Tibial artery (tissue), 4 donors: ENCODE measurements around the gene PDLIM1.
A peak's percentile ranks its signal among the peaks of the same experiment; 100 is the strongest.

Source experiments
- DNase-seq, 2 donors: peaks; one replicate each; pipeline ENCODE4 v3.0.0-alpha.2; 2019
- H3K27ac ChIP-seq, 2 donors: fragments of 200-600 bp; sonication (generic) in 1 of 2; 1 replicate in 1 of 2; 2 replicates in 1 of 2; pipeline ENCODE4 v1.5.1; 2018 to 2019; ENCODE audit warnings: mild to moderate bottlenecking in 1 of 2
- H3K27me3 ChIP-seq, 2 donors: fragments of 200-600 bp; sonication (generic) in 1 of 2; one replicate each; pipeline versions ENCODE4 v1.5.1 to v1.6.0; 2016 to 2019
- H3K36me3 ChIP-seq, 3 donors: fragments of 200-600 bp; sonication (generic) in 2 of 3; one replicate each; pipeline ENCODE4 v1.5.1; 2016 to 2019; ENCODE audit warnings: mild to moderate bottlenecking in 2 of 3
- H3K4me1 ChIP-seq, 4 donors: fragments of 200-600 bp; sonication (generic) in 2 of 4; 1 replicate in 3 of 4; 2 replicates in 1 of 4; pipeline ENCODE4 v1.5.1; 2016 to 2019
- H3K4me3 ChIP-seq, 2 donors: fragments of 200-600 bp; sonication (generic) in 1 of 2; 1 replicate in 1 of 2; 2 replicates in 1 of 2; pipeline ENCODE4 v1.5.1; 2018 to 2019; ENCODE audit warnings: mild to moderate bottlenecking in 2 of 2
- H3K9me3 ChIP-seq, 3 donors: fragments of 200-600 bp; sonication (generic) in 1 of 3; one replicate each; pipeline ENCODE4 v1.5.1; 2016 to 2019
- CTCF ChIP-seq, 2 experiments: fragments of 200-600 bp in 1 of 2; fragments of 450-650 bp in 1 of 2; IDR thresholded peaks; one replicate each; pipeline ENCODE4 v1.5.1; 2017 to 2019; ENCODE audit warnings: antibody characterized with exemption in 2 of 2, mild to moderate bottlenecking in 1 of 2, moderate library complexity in 1 of 2
- intact Hi-C: fragments of 100-400 bp; cut with DNase I; formaldehyde crosslinking; loops from one replicate; pipeline ENCODE4 v1.15.0; 2023; ENCODE audit warnings: low total_unique reads

The PDLIM1 gene

GRCh38 chr10:95324436-95325268 lies 33.8 kb upstream of the PDLIM1 start:
- Histone ChIP-seq H3K4me1 (peaks cover 0 to 12% (median 4%) of the 10 kb centered on the region in 4 donors), H3K27me3 (no peaks in the 10 kb centered on the region), H3K27ac (no peak overlapping the region), H3K9me3 (no peaks in the 10 kb centered on the region), H3K4me3 (no peak overlapping the region), H3K36me3 (peaks cover 66 to 97% (median 87%) of the 10 kb centered on the region in 3 donors)
- no peak for DNase-seq
- TF ChIP-seq CTCF (IDR thresholded peaks at IDR 0.05) = no peak
- intact Hi-C loops = no loop called here

GRCh38 chr10:95321554-95322301 lies 30.9 kb upstream of the PDLIM1 start:
- H3K4me1 ChIP-seq = peaks cover 0 to 6% (median 1%) of the 10 kb centered on the region in 4 donors
- no peak overlapping the region for H3K4me3 ChIP-seq
- no peaks in the 10 kb centered on the region for H3K27me3 ChIP-seq
- intact Hi-C loops = no loop called here
- no peak for DNase-seq
- H3K9me3 ChIP-seq = no peaks in the 10 kb centered on the region
- TF ChIP-seq CTCF (IDR thresholded peaks at IDR 0.05) = no peak
- H3K27ac ChIP-seq = no peak overlapping the region
- H3K36me3 ChIP-seq = peaks cover 66 to 99% (median 93%) of the 10 kb centered on the region in 3 donors

- H3K4me1 ChIP-seq = peaks cover 0 to 27% (median 4%) of the 10 kb centered on the region in 4 donors
- H3K9me3 ChIP-seq = no peaks in the 10 kb centered on the region
- no peaks in the 10 kb centered on the region for H3K27me3 ChIP-seq
- H3K27ac ChIP-seq = no peak overlapping the region
- intact Hi-C loops = no loop called here
- TF ChIP-seq CTCF (IDR thresholded peaks at IDR 0.05) = no peak
- peaks cover 85 to 99% (median 97%) of the 10 kb centered on the region in 3 donors for H3K36me3 ChIP-seq
- DNase-seq = no peak
- H3K4me3 ChIP-seq = no peak overlapping the region
Measured at GRCh38 chr10:95319239-95319638, 28.4 kb upstream of the PDLIM1 start.

- TF ChIP-seq CTCF (IDR thresholded peaks at IDR 0.05) = no peak
- H3K9me3 ChIP-seq = no peaks in the 10 kb centered on the region
- DNase-seq = no peak
- no peak overlapping the region for H3K4me3 ChIP-seq
- intact Hi-C loops = no loop called here
- no peaks in the 10 kb centered on the region for H3K27me3 ChIP-seq
- H3K36me3 ChIP-seq = peaks cover 73 to 81% (median 80%) of the 10 kb centered on the region in 3 donors
- peaks cover 0 to 64% (median 29%) of the 10 kb centered on the region in 4 donors for H3K4me1 ChIP-seq
- H3K27ac ChIP-seq = peak overlapping the region in 1 of 2 donors; percentile 22
Measured at GRCh38 chr10:95315509-95315908, 24.7 kb upstream of the PDLIM1 start.

- no peaks in the 10 kb centered on the region for H3K27me3 ChIP-seq
- H3K9me3 ChIP-seq = no peaks in the 10 kb centered on the region
- peaks cover 0 to 76% (median 38%) of the 10 kb centered on the region in 4 donors for H3K4me1 ChIP-seq
- H3K36me3 ChIP-seq = peaks cover 62 to 71% (median 68%) of the 10 kb centered on the region in 3 donors
- no peak for TF ChIP-seq CTCF (IDR thresholded peaks at IDR 0.05)
- no peak overlapping the region for H3K4me3 ChIP-seq
- peak overlapping the region; percentile 4 to 5 for H3K27ac ChIP-seq
- no peak for DNase-seq
- intact Hi-C loops = no loop called here
Measured at GRCh38 chr10:95314192-95314918, 23.6 kb upstream of the PDLIM1 start.
